Mesothelial cell of epicardium (in vitro differentiated cells): Measurements from ENCODE around the gene NAALADL2. TPM values are rescaled to one million over a fixed set of nuclear protein-coding genes. Genes with fewer than 3 reads are reported as not detected.

Experiments
- DNase-seq, 2 experiments: peaks; one replicate each; pipeline ENCODE4 v3.0.0; 2021; ENCODE audit warnings: low spot score in 2 of 2; ENCODE audit not compliant: unreplicated experiment in 2 of 2
- H3K27ac Mint-ChIP-seq: 2 replicates; pipeline ENCODE4 v1.8.0; 2021; ENCODE audit warnings: mixed read lengths
- H3K27me3 Mint-ChIP-seq: 2 replicates; pipeline ENCODE4 v1.8.0; 2021; ENCODE audit warnings: low read depth, mixed read lengths
- H3K36me3 Mint-ChIP-seq: 2 replicates; pipeline ENCODE4 v1.8.0; 2021; ENCODE audit warnings: mixed read lengths
- H3K4me1 Mint-ChIP-seq: 2 replicates; pipeline ENCODE4 v1.8.0; 2021; ENCODE audit warnings: mixed read lengths
- H3K4me3 Mint-ChIP-seq: 2 replicates; pipeline ENCODE4 v1.8.0; 2021; ENCODE audit warnings: mild to moderate bottlenecking, moderate library complexity, mixed read lengths
- H3K9me3 Mint-ChIP-seq: 2 replicates; pipeline ENCODE4 v1.8.0; 2021; ENCODE audit warnings: mixed read lengths
- total RNA-seq: library from RNA; stranded (reverse); gene quantifications from 3 replicates; pipeline ENCODE4 v1.2.1, GENCODE V29; 2021
- TF ChIP-seq, protein P1 (sequence below): fragments of 200-600 bp; sonication (generic); IDR thresholded peaks from one replicate; pipeline ENCODE4 v1.5.0; 2021; ENCODE audit warnings: antibody characterized with exemption; ENCODE audit not compliant: unreplicated experiment

The NAALADL2 gene
- total RNA-seq, 1 donor from 2014 or later, result 27.9 TPM

DNA sequence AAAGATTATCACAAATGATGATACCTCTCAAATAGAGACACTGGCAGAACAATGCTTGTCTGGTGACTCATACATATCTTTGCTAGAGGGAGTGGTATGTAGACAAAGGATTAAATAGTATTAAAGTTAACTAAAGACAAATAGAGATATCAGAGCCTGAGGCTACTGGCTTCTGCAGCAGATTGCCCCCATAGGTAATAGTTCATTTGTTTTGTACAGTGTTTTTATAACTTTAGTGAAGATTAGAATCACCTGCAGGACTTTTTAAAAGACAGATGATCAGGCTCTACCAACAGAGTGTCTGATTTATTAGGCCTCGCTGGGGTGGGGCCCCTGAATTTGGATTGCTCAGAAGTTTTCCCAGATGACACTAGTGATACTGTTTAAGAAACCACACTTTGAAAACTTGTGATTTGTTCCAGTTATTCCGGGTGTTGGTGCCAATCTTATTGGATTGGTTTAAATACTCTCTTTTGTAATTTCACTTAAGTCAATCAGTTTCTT is 96.4 kb downstream of the NAALADL2 start:
- H3K4me1 Mint-ChIP-seq, result peaks cover 46% of the 10 kb centered on the region
- H3K36me3 Mint-ChIP-seq, result no peaks in the 10 kb centered on the region
- peak overlapping the region; percentile 77 for H3K27ac Mint-ChIP-seq

DNA sequence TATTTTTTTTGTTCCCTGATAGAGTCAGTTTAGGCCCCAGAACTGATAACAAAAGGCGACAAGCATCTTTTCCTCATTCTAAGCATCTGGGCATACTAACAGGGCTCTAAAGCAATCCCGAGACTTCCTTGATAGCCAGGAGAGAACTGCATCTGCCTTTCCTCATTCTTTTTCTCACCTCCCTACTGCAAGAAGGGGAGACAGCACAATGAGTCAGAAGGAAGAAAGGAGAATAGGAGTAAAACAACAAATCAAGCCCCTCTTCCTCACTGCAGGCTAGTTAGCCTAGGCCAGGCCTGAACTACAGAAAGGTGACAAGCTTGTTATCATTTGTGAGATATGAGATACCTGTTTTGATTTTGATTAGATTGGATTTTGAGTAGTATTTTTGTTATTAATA is 97.9 kb downstream of the NAALADL2 start:
- TF ChIP-seq, protein P1, sequence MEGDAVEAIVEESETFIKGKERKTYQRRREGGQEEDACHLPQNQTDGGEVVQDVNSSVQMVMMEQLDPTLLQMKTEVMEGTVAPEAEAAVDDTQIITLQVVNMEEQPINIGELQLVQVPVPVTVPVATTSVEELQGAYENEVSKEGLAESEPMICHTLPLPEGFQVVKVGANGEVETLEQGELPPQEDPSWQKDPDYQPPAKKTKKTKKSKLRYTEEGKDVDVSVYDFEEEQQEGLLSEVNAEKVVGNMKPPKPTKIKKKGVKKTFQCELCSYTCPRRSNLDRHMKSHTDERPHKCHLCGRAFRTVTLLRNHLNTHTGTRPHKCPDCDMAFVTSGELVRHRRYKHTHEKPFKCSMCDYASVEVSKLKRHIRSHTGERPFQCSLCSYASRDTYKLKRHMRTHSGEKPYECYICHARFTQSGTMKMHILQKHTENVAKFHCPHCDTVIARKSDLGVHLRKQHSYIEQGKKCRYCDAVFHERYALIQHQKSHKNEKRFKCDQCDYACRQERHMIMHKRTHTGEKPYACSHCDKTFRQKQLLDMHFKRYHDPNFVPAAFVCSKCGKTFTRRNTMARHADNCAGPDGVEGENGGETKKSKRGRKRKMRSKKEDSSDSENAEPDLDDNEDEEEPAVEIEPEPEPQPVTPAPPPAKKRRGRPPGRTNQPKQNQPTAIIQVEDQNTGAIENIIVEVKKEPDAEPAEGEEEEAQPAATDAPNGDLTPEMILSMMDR, result no peak
- Mint-ChIP-seq H3K27me3 (no peaks in the 10 kb centered on the region), H3K4me3 (no peak overlapping the region), H3K4me1 (peaks cover 39% of the 10 kb centered on the region), H3K27ac (peak overlapping the region; percentile 51), H3K9me3 (no peaks in the 10 kb centered on the region), H3K36me3 (no peaks in the 10 kb centered on the region)
- DNase-seq, result no peak

More for the DNA sequence above, 96.4 kb downstream of the NAALADL2 start:
- no peak overlapping the region for H3K4me3 Mint-ChIP-seq
- DNase-seq, result no peak
- TF ChIP-seq, protein P1, result no peak
- no peaks in the 10 kb centered on the region for H3K9me3 Mint-ChIP-seq
- no peaks in the 10 kb centered on the region for H3K27me3 Mint-ChIP-seq

- Mint-ChIP-seq H3K27me3 (no peaks in the 10 kb centered on the region), H3K9me3 (no peaks in the 10 kb centered on the region), H3K4me1 (peaks cover 39% of the 10 kb centered on the region), H3K36me3 (no peaks in the 10 kb centered on the region), H3K27ac (peak overlapping the region; percentile 51), H3K4me3 (no peak overlapping the region)
- DNase-seq, result no peak
- TF ChIP-seq, protein P1, result no peak
Measured at GRCh38 chr3:174957551-174958001, 98.4 kb downstream of the NAALADL2 start.

GRCh38 chr3:174958671-174959328 is 99.7 kb downstream of the NAALADL2 start:
- Mint-ChIP-seq H3K36me3 (no peaks in the 10 kb centered on the region), H3K27ac (no peak overlapping the region), H3K4me3 (no peak overlapping the region), H3K27me3 (no peaks in the 10 kb centered on the region), H3K9me3 (no peaks in the 10 kb centered on the region), H3K4me1 (peaks cover 39% of the 10 kb centered on the region)
- no peak for DNase-seq
- TF ChIP-seq, protein P1, result no peak

DNA sequence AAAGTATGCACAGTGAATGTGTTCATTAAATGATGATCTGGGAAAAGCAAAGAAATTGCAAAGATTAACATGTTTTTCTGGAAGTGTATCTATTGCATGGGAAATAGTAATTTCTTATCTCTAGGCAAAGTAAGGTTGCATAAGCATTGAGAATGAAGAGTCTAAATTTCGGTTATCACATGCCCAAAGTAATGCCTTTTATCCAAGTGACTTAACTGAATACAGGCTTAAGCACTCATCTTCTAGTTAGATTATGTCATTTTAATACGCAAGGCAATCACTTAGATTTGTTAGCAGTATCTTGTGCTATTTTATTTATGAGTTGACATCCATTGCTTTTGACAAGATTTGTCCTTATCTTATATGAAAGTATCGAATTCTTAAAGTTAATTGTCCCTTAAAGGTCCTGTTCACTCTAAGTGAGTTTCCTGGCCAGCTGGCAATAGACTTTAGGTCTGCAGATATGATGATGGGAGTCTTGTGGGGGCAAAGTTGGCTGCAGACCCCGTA is 100.5 kb downstream of the NAALADL2 start:
- Mint-ChIP-seq H3K4me1 (peaks cover 39% of the 10 kb centered on the region), H3K27me3 (no peaks in the 10 kb centered on the region), H3K4me3 (no peak overlapping the region), H3K27ac (no peak overlapping the region), H3K36me3 (no peaks in the 10 kb centered on the region), H3K9me3 (no peaks in the 10 kb centered on the region)
- TF ChIP-seq, protein P1, result no peak
- no peak for DNase-seq
